HEK293T (cell line): ENCODE results near the gene DENND2A.

ENCODE experiments used
- ARNT ChIP-seq: fragments of 450-650 bp; IDR thresholded peaks from 2 replicates; pipeline ENCODE4 v1.6.1; 2017; ENCODE audit warnings: mild to moderate bottlenecking
- BHLHE40 ChIP-seq: fragments of 450-650 bp; IDR thresholded peaks from 2 replicates; pipeline ENCODE4 v1.6.1; 2016; ENCODE audit warnings: mild to moderate bottlenecking, moderate library complexity, borderline replicate concordance
- FOXA1 ChIP-seq: fragments of 450-650 bp; IDR thresholded peaks from 2 replicates; pipeline ENCODE4 v1.6.1; 2016; ENCODE audit warnings: mild to moderate bottlenecking
- FOXK2 ChIP-seq: fragments of 450-650 bp; IDR thresholded peaks from 2 replicates; pipeline ENCODE4 v1.6.1; 2016; ENCODE audit warnings: mild to moderate bottlenecking
- HDGF ChIP-seq: fragments of 450-650 bp; IDR thresholded peaks from 2 replicates; pipeline ENCODE4 v1.6.1; 2017; ENCODE audit warnings: antibody characterized with exemption, borderline replicate concordance
- NFRKB ChIP-seq: fragments of 450-650 bp; IDR thresholded peaks from 2 replicates; pipeline ENCODE4 v1.6.1; 2016; ENCODE audit warnings: mild to moderate bottlenecking, moderate library complexity
- SP1 ChIP-seq: fragments of 450-650 bp; IDR thresholded peaks from 2 replicates; pipeline ENCODE4 v1.6.1; 2017
- TARDBP ChIP-seq: fragments of 450-650 bp; IDR thresholded peaks from 2 replicates; pipeline ENCODE4 v1.6.1; 2016
- ZNF384 ChIP-seq: fragments of 450-650 bp; IDR thresholded peaks from 2 replicates; pipeline ENCODE4 v1.6.1; 2016

DNA sequence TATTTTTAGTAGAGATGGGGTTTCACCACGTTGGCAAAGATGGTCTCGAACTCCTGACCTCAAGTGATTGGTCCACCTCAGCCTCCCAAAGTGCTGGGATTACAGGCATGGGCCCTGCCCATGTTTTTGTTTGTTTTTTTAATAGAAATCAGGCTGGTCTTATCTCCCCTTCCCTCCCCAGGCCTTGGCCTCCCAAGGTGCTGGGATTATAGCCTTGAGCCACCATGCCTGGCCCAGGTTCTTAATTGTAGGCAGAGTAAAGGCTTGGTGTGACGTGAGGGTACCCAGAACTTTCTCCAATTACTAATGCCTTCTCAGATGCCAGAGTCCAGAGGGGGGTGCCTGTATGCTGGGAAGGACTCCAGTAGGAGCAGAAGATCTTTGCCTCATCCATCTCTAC lies 156.1 kb downstream of the DENND2A start:
- TF ChIP-seq FOXK2 (no peak), BHLHE40 (no peak), TARDBP (no peak), ARNT (no peak), SP1 (no peak), NFRKB (no peak), HDGF (no peak), ZNF384 (no peak), FOXA1 (no peak)
